Measurements from ENCODE around the gene MR1. TPM values are rescaled to one million over a fixed set of nuclear protein-coding genes. Genes with fewer than 3 reads are reported as not detected.

MR1 gene
- total RNA-seq, 6 experiments from 2014 or later: 5.6 to 11.6 (median 6.6) TPM

DNA sequence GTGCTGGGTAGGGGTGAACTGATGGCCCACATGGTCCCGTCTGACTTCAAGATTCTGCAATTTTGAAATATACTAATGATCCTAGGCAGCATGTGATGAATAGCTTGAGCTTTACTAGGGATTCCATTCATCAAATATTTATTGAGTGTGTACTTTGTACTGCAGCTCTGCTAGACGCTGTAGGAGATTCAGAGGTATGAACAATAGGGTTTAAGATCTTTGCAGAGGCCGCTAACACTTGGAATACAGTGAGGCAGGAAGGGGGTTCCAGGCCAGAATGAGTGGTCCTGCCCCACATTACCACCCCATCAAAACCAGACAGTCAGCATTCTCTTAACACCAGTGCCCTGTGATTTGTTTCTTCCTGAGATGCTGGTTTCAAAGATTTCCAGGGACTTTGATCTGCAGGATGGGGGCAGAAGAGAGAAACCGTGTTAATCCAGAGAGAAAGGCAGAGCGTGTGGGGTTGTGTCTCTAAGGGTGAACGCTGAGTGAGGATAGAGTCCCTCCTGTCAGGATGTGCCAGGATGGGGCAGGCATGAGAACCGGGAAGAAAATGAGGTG, 74.6 kb downstream of the MR1 start:
- WGBS (ENCODE audit: insufficient coverage, low coverage, low lambda C conversion rate, missing lambda C conversion rate): 34% methylated on average over 7 of the region's 7 CpGs
- Histone ChIP-seq H3K27me3 (no peaks in the 10 kb centered on the region), H3K9me3 (no peaks in the 10 kb centered on the region), H3K27ac (no peak overlapping the region), H3K4me3 (no peak overlapping the region), H3K36me3 (no peaks in the 10 kb centered on the region), H3K4me1 (peaks cover 0 to 29% (median 14%) of the 10 kb centered on the region in 4 donors)
- TF ChIP-seq CTCF (IDR thresholded peaks at IDR 0.05) (no peak), POLR2A (IDR thresholded peaks at IDR 0.05) (no peak)
- ATAC-seq: peak in 1 of 4 donors; percentile 22
- no peak for DNase-seq
- intact Hi-C loops (cut with DNase I): no loop called here

GRCh38 chr1:181110013-181110412, 76.2 kb downstream of the MR1 start:
- Histone ChIP-seq H3K36me3 (no peaks in the 10 kb centered on the region), H3K4me3 (no peak overlapping the region), H3K9me3 (no peaks in the 10 kb centered on the region), H3K27me3 (no peaks in the 10 kb centered on the region), H3K27ac (no peak overlapping the region), H3K4me1 (peaks cover 0 to 29% (median 14%) of the 10 kb centered on the region in 4 donors)
- TF ChIP-seq CTCF (IDR thresholded peaks at IDR 0.05): no peak
- TF ChIP-seq POLR2A (IDR thresholded peaks at IDR 0.05): no peak
- ATAC-seq (no peak), DNase-seq (no peak)
- intact Hi-C loops (cut with DNase I): no loop called here
- WGBS (ENCODE audit: insufficient coverage, low coverage, low lambda C conversion rate, missing lambda C conversion rate): 100% methylated on average over 1 of the region's 2 CpGs

Other genes starting within 250 kb of the MR1 start
- under 1 TPM; 0.13 to 0.25 (median 0.21) TPM for gene KIAA1614, start 121.1 kb upstream of the MR1 start, total RNA-seq
- 1 to 10 TPM; 2.8 to 6.9 (median 5.0) TPM for gene STX6, start 11.1 kb upstream of the MR1 start, total RNA-seq
- gene IER5, start 54.7 kb downstream of the MR1 start, total RNA-seq: 1 to 10 TPM; 2.0 to 6.2 (median 3.4) TPM